Activated naive CD8-positive, alpha-beta T cell treated with anti-CD3 and anti-CD28 coated beads, Interleukin-2, amount 50 U/mL, for 16 hours (primary cell): Measurements from ENCODE around the gene NEIL1.
"Not testable (repeated sequence)": the region's sequence is repeated elsewhere in the genome, so short reads cannot be mapped to it uniquely, and the experiment has no call there.

Source experiments
- DNase-seq: peaks from one replicate; pipeline ENCODE4 v3.0.0-alpha.2; 2020; ENCODE audit warnings: low read depth, low spot score

The NEIL1 gene

GRCh38 chr15:75371901-75372688 is 25.3 kb downstream of the NEIL1 start:
- DNase-seq = no peak

- DNase-seq = no peak
Observed at GRCh38 chr15:75380773-75381172, 33.9 kb downstream of the NEIL1 start.

DNA sequence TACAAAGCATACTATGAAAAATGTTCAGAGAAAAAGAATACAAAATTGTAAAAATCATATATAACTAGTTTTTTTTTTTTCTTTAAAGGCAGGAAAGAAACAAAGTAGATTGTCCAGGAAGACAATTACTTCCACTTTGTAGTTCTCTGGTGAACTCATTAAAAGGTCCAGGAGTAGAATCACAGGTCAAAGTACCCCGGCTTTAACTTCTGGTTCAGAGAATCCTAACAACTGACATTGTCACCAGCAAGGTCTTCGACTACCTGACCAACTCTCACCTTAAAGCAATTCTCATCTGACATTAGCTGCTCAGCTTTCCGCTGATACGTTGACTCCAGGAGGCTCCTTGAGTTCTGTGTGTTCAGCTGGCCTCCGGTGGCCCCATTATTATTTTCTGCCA is 37.1 kb downstream of the NEIL1 start:
- not testable (repeated sequence) for DNase-seq

DNA sequence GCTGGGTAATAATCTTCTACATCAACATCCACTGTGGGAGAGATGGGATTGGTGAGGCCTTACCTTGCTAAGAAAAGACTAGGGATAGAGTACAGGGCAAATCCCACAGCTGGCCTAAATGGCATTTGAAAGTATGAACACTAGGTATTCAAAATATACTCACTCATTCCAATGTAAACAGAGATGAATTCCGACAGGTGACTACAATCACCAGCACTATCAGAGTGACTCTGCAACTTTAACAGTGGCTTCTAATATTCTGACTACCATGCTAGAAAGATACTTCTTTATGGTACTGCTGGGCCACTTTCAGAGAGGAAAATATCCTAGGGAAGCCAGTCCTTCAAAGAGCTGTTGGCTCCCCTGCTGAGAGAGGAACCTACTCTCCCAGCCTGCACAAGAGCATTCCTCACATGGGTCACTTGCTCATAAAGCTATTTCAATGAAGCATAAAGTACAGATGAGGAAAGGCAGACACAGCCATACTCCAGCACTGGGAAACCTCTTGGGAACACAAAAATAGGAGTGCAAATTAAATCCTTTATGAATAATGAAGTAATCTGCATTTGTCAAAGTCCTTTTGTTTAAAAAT is 43.0 kb downstream of the NEIL1 start:
- DNase-seq = no peak

- no peak for DNase-seq
Observed at GRCh38 chr15:75397494-75397893, 50.7 kb downstream of the NEIL1 start.

DNA sequence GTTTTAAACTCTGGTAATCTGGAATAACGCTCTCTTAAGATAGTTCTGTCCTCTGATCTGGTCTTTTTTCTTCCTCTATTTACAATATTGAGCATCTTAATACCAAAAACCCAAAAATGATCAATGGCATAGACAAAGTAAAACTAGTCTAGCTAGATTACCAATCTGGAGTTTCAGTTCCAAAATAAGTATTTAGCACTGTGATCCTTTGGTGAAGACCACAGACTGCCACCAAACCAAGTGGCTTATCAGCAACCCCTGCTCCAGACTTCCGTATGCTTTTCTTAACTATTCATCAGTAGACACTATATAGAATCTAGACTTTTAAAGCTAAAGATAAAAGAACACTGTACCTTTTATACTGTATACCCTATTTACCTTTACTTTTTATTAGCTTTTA is 57.1 kb downstream of the NEIL1 start:
- no peak for DNase-seq
